ENCODE measurements around the gene ZNF354B.

ZNF354B gene

GRCh38 chr5:178883815-178884430 lies 24.2 kb downstream of the ZNF354B start:
- DNase-seq = no peak

GRCh38 chr5:178895615-178896571 lies 36.1 kb downstream of the ZNF354B start, which contains the start of gene ZFP2:
Gene ZFP2 (plus strand): TSS chr5:178895913. CDS start chr5:178931314, 35,401 bp downstream.
- peak; percentile 34 to 42 for DNase-seq

DNA sequence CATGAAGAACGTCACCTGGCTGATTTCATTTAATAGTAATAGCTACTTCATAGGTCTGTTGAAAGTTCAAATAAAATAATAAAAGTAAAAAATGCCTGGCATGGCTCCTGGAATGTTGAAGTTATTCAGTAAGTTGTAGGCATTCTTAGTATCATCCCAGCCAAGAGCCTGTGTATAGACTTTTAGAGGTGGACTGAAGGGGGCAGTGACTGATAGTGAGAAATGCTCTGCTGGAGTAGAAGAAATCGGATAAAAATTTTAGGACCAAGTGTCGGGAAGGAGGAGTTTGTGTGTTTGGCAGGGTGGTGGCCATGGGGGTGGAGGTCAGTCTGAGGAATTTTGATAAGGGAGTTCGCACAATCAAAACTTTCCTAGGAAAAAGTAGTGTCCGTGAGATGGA lies 39.5 kb downstream of the ZNF354B start:
- no peak for DNase-seq

GRCh38 chr5:178902849-178903248 lies 43.1 kb downstream of the ZNF354B start:
- no peak for DNase-seq

- no peak for DNase-seq
Observed at GRCh38 chr5:178931846-178932760, 72.3 kb downstream of the ZNF354B start.

All from Kasumi-1 (cell line).